ENCODE measurements around the gene PATJ. TPM values are rescaled to one million over a fixed set of nuclear protein-coding genes. Genes with fewer than 3 reads are reported as not detected.

PATJ gene
- total RNA-seq, 1 experiment from 2014 or later, result 47.3 TPM

- Histone ChIP-seq H4K5ac (ENCODE audit: insufficient read length, low read depth, low read length) (no peak overlapping the region), H2BK12ac (ENCODE audit: insufficient read length, low read depth, low read length) (no peak overlapping the region), H3K4ac (ENCODE audit: low read depth, low read length) (no peak overlapping the region), H3K23me2 (ENCODE audit: insufficient read length, low read depth, low read length, poor library complexity, severe bottlenecking) (no peaks in the 10 kb centered on the region), H3K4me2 (ENCODE audit: insufficient read depth, insufficient read length, low read length) (no peak overlapping the region), H3K27me3 (ENCODE audit: insufficient read depth, low read length) (no peaks in the 10 kb centered on the region), H3K79me1 (ENCODE audit: insufficient read depth, low read depth, low read length, poor library complexity, severe bottlenecking) (no peaks in the 10 kb centered on the region), H2AFZ (ENCODE audit: low read length) (no peak overlapping the region), H3K27ac (ENCODE audit: insufficient read length, low read depth, low read length) (no peak overlapping the region), H4K8ac (replicated peaks; ENCODE audit: insufficient read length, low read depth, low read length) (no peak overlapping the region), H3K79me2 (ENCODE audit: insufficient read depth, low read length) (no peaks in the 10 kb centered on the region), H3K4me1 (ENCODE audit: insufficient read depth, low read length) (peaks cover 12% of the 10 kb centered on the region; the same call in 1 of the 2 replicates), H3K14ac (ENCODE audit: insufficient read depth, low read length) (no peak overlapping the region), H2BK20ac (ENCODE audit: low read depth, low read length, poor library complexity, severe bottlenecking) (no peak overlapping the region), H3K9me3 (ENCODE audit: control insufficient read depth, low read depth, low read length) (no peaks in the 10 kb centered on the region), H4K20me1 (ENCODE audit: control insufficient read depth, insufficient read depth, insufficient read length) (no peaks in the 10 kb centered on the region), H2BK120ac (ENCODE audit: low read depth, low read length, poor library complexity, severe bottlenecking) (no peak overlapping the region), H4K91ac (ENCODE audit: insufficient read length, low read depth, low read length) (no peak overlapping the region), H3K23ac (ENCODE audit: insufficient read length, low read depth, low read length) (no peak overlapping the region), H3K56ac (ENCODE audit: insufficient read length, low read depth, low read length) (no peak overlapping the region), H2BK15ac (ENCODE audit: low read depth, low read length) (no peak overlapping the region), H3T11ph (ENCODE audit: low read length) (no peak overlapping the region), H3K9ac (ENCODE audit: extremely low read depth, insufficient read length, low read length) (no peak overlapping the region), H2AK5ac (ENCODE audit: insufficient read length, low read length) (no peak overlapping the region), H2BK5ac (ENCODE audit: insufficient read length, low read length) (no peak overlapping the region), H3K18ac (ENCODE audit: insufficient read length, low read depth, low read length) (no peak overlapping the region)
- Mint-ChIP-seq H3K36me3 (ENCODE audit: insufficient read depth in 1 of 3, low read depth in 3 of 3) (peaks cover 0 to 7% (median 4%) of the 10 kb centered on the region in 3 experiments; a peak in 4 of 7 replicates), H3K4me3 (no peak overlapping the region), H3K27me3 (ENCODE audit: low read depth) (no peaks in the 10 kb centered on the region), H3K4me1 (peaks cover 42 to 48% of the 10 kb centered on the region in 2 experiments), H3K27ac (no peak overlapping the region), H3K9me3 (0 out of 5 replicates have a peak, but pooled peaks cover 0 to 3% of the 10 kb centered on the region in 2 experiments)
- DNase-seq, result no peak
- no peak for TF ChIP-seq CTCF (conservative IDR thresholded peaks at IDR 0.05)
- no CpG with 5 or more reads among the region's 4 CpGs for WGBS (ENCODE audit: extremely low coverage, insufficient read length, low lambda C conversion rate)
Observed at GRCh38 chr1:62034790-62035189, 292.5 kb downstream of the PATJ start.

Measured in H9 (cell line).